Embryonic facial prominence (tissue), 1 donor: ENCODE data around the gene HIVEP2.

Source experiments
- DNase-seq: peaks from one replicate; pipeline ENCODE4 v3.0.0-alpha.2; 2016; ENCODE audit errors: extremely low spot score

Gene HIVEP2

DNA sequence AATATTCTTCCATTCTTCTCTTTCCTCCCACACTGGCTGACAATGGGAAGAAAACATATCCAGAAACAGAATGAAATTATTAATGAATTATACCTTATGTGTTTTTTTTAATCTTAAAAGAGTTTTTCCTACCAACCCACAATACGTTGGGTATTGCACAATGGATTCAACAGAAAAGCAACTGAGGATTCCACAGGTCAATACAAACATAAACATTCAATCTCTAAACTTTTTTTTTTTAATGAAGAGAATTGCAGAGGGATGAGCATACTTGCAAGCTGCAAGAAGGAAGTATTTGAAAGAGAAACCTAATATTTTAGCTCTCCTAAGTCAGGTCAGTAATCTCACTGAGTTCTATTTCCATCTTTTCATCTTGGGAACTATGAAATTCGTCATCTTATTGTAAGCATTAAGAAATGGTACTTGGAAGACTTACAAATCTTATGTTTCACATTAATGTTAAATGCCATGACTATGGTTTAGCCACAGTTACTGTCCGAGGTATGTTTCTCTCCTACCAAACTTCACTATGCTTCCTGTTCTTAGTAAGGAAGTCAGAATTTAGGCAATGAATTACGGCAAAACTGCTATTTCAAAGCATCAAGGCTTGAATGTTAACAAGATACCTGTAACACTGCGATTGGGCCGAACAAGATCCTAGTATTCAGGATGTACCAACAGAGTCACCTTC, 100.8 kb downstream of the HIVEP2 start:
- no peak for DNase-seq

DNA sequence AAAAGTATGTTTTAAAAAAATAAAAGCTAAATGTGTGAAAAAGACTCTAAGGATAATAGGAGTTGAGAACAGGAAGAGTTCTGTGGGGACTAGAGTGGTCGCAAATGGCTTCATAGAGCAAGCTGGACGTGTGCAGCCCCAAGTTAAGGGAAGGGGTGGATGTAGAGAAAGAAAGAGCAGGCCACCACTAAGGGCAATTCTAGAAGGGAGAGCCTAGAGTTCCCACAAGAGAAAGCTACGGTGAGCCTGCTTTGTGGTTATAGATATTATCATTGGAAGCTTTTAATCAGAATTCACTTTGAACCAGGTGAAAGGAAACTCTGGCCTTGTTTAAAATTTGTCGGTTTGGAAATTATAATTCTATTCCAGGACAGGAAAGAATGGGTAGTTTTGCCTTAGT, 101.6 kb downstream of the HIVEP2 start:
- DNase-seq, result no peak

DNA sequence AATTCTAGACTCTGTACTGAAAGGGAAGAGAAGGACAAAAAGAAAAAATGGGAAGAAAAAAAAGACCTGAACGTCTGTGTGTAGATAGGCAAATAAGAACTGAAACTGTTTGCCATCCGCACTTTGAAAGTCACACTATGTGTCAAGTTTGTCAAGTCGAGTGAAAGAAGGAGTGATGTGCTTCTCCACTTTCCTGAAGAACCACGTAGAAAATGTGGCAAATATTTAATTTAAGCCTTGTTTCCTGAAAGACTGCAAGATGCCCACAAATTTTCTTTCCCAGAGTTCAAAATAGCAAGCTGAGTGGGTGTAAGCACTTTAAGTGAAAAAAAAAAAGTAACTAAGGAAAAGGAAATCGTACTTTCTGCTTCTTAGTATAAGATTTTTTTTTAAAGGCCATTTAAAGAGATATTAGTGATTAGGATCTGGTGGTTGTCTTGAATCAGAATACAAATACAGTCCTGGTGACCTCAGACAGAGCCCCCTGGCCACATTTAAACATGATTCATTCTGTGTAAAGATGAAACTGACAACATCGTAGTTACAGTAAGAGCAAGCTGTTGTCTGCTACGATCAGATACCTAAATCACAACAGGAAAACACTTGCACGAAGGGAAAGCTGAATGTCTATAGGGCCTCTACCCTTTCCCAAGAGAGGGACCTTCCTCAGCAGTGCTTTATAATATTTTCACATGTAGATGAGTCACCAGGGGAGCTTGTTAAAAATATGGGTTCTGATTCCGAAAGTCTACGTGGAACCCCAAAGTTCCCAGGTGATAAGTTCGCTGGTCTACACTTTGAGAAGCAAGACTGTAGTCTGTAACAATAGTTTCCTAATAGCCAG, 102.3 kb downstream of the HIVEP2 start:
- DNase-seq, result no peak

DNA sequence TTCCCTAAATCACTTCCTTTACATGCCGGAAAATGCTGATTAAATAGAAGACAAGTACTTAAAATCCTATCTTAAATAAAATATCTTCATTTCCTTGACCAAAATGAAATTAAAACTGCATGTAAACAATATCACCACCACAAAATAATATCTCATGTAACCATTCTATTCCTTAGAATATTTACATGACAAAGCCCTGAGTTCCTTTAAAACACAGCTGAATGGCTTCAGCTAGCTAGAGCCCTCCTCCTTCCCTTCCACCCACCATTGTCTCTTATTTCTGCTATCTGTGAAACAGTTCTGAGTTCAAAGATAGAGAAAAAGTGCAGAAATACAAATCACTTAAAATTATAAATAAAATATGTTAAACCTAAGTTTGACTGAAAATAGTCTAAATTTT, 103.1 kb downstream of the HIVEP2 start:
- no peak for DNase-seq

DNA sequence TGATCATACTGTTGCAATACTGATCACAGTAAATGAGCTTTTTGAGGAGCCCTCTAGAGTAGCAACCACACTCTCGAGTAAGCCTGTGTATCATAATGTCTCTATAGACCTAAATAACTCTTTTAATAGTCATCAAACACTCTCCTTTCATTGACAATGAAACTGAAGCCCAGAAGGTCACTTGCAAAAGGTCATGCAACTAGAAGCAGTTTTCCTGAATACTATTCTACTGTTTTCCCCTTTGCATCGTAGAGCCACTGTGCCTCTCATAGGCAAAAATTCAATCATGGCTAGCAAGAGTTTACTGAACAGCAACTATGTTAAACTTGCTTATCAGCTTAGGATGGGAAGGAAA, 105.3 kb downstream of the HIVEP2 start:
- DNase-seq, result no peak

DNA sequence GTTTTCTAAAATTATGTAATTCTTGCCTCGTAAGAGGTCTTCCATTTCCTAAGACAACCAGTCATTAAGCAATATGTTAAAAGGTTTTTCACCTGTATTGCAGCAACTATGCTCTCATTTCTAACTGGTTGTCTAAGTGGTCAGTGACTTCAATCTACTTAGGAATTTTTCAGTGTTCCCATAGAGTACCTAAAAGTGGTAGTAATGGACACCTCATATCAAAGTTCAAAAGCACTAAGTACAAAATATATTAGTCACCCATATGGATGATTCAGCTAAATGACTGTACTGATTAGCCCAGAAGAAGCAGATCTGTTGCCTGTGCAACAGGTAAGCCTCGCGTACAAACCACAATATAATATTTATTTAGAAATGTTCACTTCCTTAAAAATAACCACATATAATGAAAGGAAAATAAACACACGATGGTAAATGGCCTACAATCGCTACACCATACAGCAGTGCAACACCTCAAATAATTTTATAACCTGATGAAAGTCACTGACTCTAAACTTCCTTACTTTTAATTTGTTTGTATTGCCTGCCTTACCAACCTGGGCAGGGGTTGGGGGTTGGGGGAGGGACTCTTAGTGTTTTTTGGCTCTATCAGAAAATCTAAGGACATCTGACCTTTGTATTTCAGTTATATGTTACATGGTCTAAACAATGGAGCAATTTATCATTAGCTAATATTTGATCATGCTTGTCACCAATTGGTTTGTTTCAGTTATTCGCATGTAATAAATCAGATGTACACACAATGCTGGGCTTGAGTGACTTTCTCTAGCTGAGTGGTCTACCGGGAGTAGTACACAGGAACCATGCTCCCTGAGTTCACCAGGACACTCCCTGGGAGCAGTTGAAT, 105.9 kb downstream of the HIVEP2 start:
- DNase-seq, result no peak

DNA sequence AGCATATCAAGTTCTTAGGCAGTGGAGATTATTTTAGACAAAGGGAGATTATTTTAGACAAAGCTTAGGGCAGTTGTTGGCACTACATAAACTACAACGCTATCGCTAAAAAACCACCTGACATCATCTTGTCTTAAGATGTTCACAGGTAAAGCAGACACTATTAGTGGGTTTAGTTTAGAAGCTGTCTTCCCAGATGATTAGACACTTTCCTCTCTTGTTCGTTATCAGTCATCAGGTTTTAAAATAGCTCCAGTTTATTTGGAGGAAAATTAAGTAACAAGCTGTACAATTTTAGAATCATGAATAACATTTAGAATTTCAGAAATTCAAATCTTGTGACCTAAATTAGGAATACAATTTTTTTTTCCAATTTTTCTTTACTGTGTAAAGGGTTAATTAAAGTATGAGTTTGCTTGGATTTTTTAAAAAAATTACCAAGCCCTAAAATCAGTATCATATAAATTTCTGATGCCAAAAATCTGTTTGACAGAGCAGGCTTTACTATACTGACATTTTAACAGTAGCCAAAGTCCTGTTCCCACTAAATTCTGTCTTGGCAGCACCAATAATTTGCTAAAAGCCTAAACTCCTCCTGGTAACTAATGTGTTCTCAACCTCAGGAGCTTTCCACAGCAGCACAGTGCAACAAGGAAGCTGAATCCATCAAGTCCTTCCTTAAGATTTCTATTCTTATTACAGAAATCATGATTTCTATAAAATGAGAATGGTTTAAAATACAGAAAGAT, 109.0 kb downstream of the HIVEP2 start:
- DNase-seq, result no peak

DNA sequence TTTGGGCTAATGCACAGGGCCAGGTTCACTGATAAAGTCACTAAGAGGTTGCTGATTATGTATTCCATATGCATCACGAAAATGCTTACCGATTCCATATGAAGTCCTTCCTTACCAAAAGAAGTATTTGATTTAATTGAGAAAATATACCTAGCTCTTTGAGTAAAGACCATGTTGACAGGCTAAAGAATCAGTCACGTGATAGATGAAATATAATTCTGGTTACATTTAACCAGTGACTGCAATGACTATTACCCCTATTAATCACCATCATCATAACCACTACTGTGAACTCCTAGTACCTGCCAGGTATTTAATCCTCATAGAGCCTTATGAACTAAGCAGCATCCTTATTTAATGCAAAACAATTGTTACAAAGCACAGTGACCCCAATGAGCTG, 110.1 kb downstream of the HIVEP2 start:
- no peak for DNase-seq

DNA sequence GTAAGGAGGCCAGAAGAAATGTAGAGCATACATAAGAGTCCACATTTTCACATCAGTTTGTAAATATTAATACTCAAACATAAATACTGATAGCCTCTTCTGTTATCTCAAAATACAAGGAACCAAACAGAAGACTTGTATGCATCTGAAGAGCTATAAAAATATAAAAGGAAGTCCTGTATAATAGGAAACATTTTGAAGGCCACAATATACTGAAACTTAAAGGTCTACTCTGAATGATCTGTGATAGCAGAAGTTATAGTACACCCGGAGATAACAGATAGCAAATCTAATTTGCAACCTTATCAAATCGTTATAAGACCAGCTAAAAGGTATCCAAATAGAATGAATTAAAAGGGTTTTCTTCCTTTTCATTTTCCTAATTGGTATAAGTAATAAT, 111.2 kb downstream of the HIVEP2 start:
- no peak for DNase-seq

DNA sequence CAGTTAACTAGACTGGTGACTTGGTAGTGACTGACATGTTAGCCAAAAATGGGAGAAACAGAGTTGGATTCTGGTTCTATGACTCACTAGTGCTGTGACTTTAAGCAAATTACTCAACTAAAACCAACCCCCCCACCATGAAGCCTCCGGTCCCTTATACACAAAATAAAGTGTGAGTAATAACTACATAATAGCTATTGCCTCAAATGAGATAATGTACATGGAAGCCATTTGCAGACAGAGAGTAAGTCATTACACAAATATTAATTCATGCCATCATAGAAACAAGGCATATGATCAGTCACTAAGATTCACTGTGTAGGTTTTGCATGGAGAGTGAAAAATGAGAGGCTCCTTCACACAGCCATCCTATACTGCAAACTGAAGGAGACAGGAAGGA, 111.9 kb downstream of the HIVEP2 start:
- DNase-seq, result no peak

DNA sequence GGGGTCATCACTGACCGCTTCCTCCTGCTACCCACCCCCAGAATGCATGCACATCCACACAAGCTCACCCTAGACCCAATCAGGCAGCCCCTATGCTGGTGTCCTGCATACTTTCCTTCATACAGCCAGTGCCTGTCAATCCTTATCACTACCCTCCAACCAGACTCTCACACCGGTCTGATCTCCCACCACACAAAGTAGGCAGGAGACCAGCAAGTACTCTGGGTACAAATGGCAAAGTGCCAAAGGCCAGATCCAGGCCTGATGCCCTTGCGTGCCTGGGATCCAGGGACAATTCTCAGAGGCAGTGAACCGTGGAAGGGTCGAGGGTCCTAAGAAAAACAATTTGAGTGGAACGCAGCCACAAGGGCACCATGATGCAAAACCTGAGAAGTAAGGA, 114.2 kb downstream of the HIVEP2 start:
- no peak for DNase-seq

DNA sequence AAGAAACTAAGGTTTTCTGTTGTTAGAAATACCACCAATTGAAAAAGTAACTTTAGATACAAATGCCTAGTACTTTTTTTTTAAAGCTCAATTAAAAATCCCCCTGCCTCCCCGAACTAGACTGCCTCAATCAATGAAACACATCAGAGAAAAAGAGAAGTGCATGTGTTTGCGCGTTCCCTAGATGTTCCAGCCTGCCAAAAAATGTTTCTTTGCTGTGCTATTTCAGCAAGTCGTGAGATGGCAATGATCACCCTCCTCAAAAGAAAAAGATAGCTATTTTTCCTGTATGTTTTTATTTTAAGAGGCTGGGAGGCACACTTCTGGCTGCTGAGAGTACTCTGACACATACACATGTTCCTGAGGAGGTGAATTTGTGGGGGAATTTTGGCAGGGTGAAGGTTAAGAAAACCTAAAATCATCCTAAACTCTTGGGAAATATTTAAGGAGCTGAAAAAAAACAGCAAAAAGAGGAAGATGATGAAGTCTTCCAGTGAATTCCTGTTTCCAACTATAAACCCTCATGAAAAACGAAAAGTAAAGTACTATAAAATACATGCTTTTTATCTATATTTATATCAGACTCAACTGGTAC, 114.8 kb downstream of the HIVEP2 start:
- no peak for DNase-seq

DNA sequence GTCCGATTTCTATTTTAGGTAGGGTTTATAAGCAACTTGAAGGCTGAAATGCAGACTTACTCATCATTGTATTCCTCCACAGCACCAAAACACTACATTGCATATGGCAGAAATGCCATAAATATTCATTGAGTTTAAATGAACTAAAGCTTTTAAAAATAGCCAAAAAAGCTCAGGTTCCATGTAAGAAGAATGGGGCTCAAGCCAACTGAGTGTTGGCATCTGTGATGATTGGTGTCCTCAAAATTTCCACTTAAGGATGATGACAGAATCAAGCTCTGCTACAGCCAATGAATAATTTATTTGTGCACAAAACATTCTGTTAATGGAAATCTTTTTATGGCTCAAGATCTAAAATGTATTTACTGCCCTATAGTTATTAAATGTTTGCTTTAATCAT, 115.4 kb downstream of the HIVEP2 start:
- DNase-seq, result no peak

DNA sequence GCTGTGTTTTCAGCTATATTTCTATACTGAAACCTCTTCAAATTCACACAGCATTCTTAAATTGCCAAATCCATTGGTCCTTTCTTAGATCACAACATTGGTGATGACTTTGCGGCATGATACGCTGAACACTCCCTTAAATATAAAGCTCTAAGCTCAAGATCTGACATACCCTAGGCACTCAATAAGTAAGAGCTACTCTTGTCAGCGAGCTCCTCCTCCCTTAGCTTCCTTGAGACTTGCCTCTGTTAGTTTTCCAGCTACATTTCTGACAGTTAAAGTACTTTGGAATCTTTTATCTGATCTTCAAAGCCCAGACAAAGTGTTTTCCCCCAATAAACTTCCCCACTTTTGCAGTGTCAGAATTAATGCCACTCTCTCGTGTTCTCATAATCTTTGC, 117.0 kb downstream of the HIVEP2 start:
- no peak for DNase-seq

DNA sequence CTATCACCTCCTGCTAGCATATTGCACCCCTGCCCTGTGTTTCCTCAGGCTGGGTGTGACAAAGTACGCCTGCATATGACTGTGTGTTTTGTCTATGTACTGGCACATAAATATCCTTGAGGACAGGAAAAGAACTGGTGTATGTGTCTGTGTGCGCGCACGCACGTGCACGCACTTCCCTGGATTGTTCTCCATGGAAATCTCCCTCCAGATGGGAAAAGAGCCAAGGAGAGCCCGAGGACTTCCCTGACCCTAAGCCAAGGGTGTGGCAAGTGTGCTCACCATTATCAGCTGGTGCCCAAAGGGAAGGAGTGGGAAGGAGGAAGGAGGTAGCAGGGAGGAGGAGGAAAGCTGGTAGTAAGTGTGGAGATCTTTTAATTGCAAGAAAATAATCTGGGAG, 117.6 kb downstream of the HIVEP2 start:
- no peak for DNase-seq

DNA sequence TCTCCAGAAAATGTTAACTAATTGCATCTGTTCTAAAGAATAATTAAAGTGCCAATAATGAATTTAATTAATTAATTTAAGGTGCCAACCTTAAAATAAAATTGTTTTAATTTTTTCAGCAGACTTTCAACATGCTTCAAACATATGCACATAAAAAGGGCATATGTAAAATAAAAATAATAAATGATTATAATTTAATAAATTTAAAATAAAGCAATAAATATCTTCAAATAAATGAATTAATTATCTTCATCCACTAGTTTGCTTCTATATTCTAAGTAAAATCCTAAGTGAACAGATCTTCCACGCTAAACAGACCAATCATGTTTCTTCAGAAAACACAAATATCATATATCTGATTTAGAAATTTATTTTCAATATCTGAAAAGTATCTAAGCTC, 119.2 kb downstream of the HIVEP2 start:
- DNase-seq, result no peak

DNA sequence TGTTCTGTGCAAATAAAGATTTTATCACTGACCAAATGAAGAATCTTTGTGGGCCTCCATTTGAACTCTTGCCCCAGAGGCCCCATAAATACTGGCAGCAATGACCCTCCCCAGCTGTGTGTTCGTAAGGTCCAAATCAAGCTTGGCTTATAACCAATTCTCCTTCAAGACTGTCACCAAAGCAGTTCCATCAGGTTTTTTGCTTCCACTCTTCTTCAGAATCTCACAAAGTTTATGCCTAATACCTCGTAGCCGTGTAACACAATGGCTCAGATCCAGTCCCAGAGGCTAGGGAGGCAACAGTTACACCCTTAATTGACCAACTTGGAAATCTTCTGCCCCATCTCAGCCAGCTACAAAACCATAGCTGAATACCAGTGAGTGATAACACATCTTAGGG, 120.5 kb downstream of the HIVEP2 start:
- no peak for DNase-seq

DNA sequence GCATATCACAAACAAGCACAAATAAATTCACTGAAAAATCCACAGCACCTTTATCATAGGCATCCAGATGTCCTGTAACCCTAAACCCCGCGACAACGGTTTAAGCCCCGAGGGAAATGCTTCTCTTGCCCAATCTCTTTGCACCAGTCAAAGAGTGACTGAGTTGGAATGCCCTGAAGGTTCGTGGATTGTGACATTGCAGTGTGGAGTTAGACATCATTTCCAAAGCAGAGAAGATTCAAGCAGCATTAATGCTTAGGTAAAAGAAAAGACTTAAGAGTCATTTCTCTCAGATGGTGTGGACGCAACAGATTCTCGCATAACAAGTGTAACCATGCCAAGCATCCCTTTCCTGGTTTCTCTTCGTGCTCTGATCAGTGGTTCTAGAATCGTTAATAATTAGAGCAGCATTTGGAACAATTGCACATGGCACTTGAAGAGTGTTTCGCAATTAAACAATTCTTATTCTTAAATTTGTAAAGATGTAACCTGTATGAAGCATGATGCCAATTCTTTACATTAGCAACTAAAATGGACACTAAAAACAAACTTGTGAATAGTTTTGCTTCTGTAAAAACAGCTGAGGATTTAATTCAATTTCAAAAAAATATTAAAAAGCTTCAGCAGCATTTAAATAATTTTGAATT, 121.6 kb downstream of the HIVEP2 start:
- no peak for DNase-seq

DNA sequence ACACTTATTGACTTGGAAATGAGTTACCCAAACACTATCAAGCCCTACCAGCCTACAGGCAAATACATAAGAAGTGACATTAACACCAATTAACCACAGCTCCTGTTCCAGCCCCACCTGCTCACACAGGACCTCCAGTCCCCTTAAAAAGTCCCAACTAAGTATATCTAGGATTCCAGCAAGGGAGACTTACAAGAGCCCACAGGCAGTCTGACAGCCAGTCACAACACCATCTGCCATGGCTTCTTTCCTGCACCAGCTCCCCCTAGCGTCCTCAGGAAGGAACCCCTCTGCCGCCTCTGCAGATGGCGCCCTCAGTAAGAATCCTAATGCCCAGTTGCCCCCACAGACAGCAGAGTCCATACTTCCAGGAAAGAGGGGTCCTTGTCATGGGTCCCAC, 122.1 kb downstream of the HIVEP2 start:
- no peak for DNase-seq

DNA sequence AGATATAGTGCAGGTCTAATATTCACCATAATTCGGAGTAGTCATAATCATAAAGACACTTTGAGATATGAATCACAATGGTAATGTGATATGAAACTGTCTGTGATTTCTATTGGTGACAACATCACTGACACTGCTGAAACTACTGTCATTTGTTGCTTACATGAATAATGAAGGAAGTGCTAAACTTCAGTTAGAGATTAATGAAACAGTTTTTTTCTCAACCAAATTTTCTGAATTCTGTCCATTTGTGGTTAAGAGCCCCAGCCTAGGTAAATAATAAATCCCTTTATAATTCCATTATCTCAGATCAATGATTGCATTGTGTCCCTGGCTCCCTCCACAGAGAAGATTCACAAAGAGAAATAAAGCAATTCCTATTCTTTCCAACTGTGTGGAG, 122.6 kb downstream of the HIVEP2 start:
- DNase-seq, result no peak

DNA sequence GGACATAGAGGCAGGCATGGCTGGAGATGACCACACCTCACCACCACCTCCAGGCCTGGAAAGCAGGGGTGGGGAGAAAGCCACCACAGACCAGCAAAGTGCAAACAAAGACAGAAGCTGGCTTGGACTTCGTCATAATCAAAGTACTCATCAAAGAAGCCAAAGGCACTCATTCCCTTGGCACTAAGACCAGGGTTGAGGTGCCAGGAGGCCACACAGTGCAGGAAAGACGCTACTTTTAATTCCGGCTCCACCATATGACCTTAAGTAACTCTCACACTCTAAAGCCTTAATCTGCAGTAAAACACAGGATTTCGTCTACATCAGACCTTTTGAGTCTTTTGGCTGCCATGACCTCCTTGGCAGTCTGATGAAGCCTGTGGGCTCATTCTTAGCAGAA, 123.1 kb downstream of the HIVEP2 start:
- DNase-seq, result no peak
